Measurements from ENCODE around the gene PPIP5K2. TPM values are rescaled to one million over a fixed set of nuclear protein-coding genes. Genes with fewer than 3 reads are reported as not detected.

Gene PPIP5K2
- polyA plus RNA-seq, 1 donor from 2014 or later: 153 TPM

GRCh38 chr5:103132684-103133083 lies 12.6 kb downstream of the PPIP5K2 start:
- H2AFZ ChIP-seq (ENCODE audit: low read depth, low read length): no peak overlapping the region
- H3K36me3 ChIP-seq (ENCODE audit: insufficient read depth, low read length): no peaks in the 10 kb centered on the region
- H3K9me2 ChIP-seq (ENCODE audit: insufficient read depth, low read length): no peaks in the 10 kb centered on the region
- H3K9me3 ChIP-seq (ENCODE audit: low read length): no peaks in the 10 kb centered on the region
- H3F3A ChIP-seq (ENCODE audit: insufficient read depth, low read length, poor library complexity, severe bottlenecking): no peaks in the 10 kb centered on the region
- H3K4me3 ChIP-seq (ENCODE audit: low read length): no peak overlapping the region
- H3K27ac ChIP-seq (ENCODE audit: low read length): no peak overlapping the region
- H3K27me3 ChIP-seq (ENCODE audit: insufficient read depth, low read depth, low read length): no peaks in the 10 kb centered on the region
- TF ChIP-seq EP300 (conservative IDR thresholded peaks at IDR 0.05; ENCODE audit: poor library complexity, severe bottlenecking) (no peak), CTCF (IDR thresholded peaks at IDR 0.05; ENCODE audit: poor library complexity, severe bottlenecking) (no peak), SMC3 (conservative IDR thresholded peaks at IDR 0.05; ENCODE audit: poor library complexity) (no peak), EZH2 (IDR thresholded peaks at IDR 0.05; ENCODE audit: borderline replicate concordance, insufficient read depth, low read length, poor library complexity, severe bottlenecking) (no peak), POLR2AphosphoS5 (IDR thresholded peaks at IDR 0.05) (no peak), RAD21 (conservative IDR thresholded peaks at IDR 0.05) (no peak), MXI1 (conservative IDR thresholded peaks at IDR 0.05; ENCODE audit: poor library complexity, severe bottlenecking) (no peak), REST (IDR thresholded peaks at IDR 0.05; ENCODE audit: borderline replicate concordance) (no peak), TAF1 (IDR thresholded peaks at IDR 0.05; ENCODE audit: low read depth) (no peak)
- no peaks in the 10 kb centered on the region for H4K20me1 ChIP-seq (ENCODE audit: insufficient read depth)
- H3K4me2 ChIP-seq (ENCODE audit: low read length): no peak overlapping the region
- peaks cover 12% of the 10 kb centered on the region for H3K79me2 ChIP-seq (replicated peaks; ENCODE audit: insufficient read depth, low read length)
- H3K9ac ChIP-seq (ENCODE audit: low read length): no peak overlapping the region

- Histone ChIP-seq H3K36me3 (ENCODE audit: insufficient read depth, low read length) (no peaks in the 10 kb centered on the region), H3F3A (ENCODE audit: insufficient read depth, low read length, poor library complexity, severe bottlenecking) (no peaks in the 10 kb centered on the region), H3K9me2 (ENCODE audit: insufficient read depth, low read length) (no peaks in the 10 kb centered on the region), H3K9me3 (ENCODE audit: low read length) (no peaks in the 10 kb centered on the region), H3K9ac (ENCODE audit: low read length) (no peak overlapping the region), H3K27me3 (ENCODE audit: insufficient read depth, low read depth, low read length) (no peaks in the 10 kb centered on the region), H3K79me2 (replicated peaks; ENCODE audit: insufficient read depth, low read length) (peaks cover 8% of the 10 kb centered on the region), H3K4me3 (ENCODE audit: low read length) (no peak overlapping the region), H3K4me2 (ENCODE audit: low read length) (no peak overlapping the region), H2AFZ (ENCODE audit: low read depth, low read length) (no peak overlapping the region), H4K20me1 (ENCODE audit: insufficient read depth) (no peaks in the 10 kb centered on the region), H3K27ac (ENCODE audit: low read length) (no peak overlapping the region)
- no peak for TF ChIP-seq EZH2 (IDR thresholded peaks at IDR 0.05; ENCODE audit: borderline replicate concordance, insufficient read depth, low read length, poor library complexity, severe bottlenecking)
- TF ChIP-seq EP300 (conservative IDR thresholded peaks at IDR 0.05; ENCODE audit: poor library complexity, severe bottlenecking): no peak
- no peak for TF ChIP-seq POLR2AphosphoS5 (IDR thresholded peaks at IDR 0.05)
- no peak for TF ChIP-seq MXI1 (conservative IDR thresholded peaks at IDR 0.05; ENCODE audit: poor library complexity, severe bottlenecking)
- TF ChIP-seq CTCF (IDR thresholded peaks at IDR 0.05; ENCODE audit: poor library complexity, severe bottlenecking): no peak
- no peak for TF ChIP-seq RAD21 (conservative IDR thresholded peaks at IDR 0.05)
- no peak for TF ChIP-seq REST (IDR thresholded peaks at IDR 0.05; ENCODE audit: borderline replicate concordance)
- TF ChIP-seq TAF1 (IDR thresholded peaks at IDR 0.05; ENCODE audit: low read depth): no peak
- TF ChIP-seq SMC3 (conservative IDR thresholded peaks at IDR 0.05; ENCODE audit: poor library complexity): no peak
These were observed 13.1 kb downstream of the PPIP5K2 start for GRCh38 chr5:103133231-103133630.
